GM23338 (cell line): ENCODE measurements around the gene BACE2.

Experiments
- EZH2 ChIP-seq: fragments of 200-600 bp; sonication (generic); IDR thresholded peaks from one replicate; pipeline ENCODE4 v1.8.0; 2017; ENCODE audit warnings: antibody characterized with exemption, mild to moderate bottlenecking, low read depth; ENCODE audit not compliant: unreplicated experiment
- EZH2phosphoT487 ChIP-seq: fragments of 200-600 bp; sonication (generic); IDR thresholded peaks from one replicate; pipeline ENCODE4 v1.8.1; 2018; ENCODE audit warnings: antibody characterized with exemption; ENCODE audit not compliant: unreplicated experiment
- POLR2AphosphoS5 ChIP-seq: IDR thresholded peaks from 2 replicates; pipeline ENCODE4 v1.6.1; 2016; ENCODE audit warnings: antibody characterized with exemption, low read depth
- ZNF331 ChIP-seq: fragments of 250-450 bp; sonication (Bioruptor Pico); IDR thresholded peaks from 2 replicates; pipeline ENCODE4 v1.5.0; 2020; ENCODE audit warnings: low read depth, mild to moderate bottlenecking, moderate library complexity
- TF ChIP-seq, protein P1 (sequence below): IDR thresholded peaks from one replicate; pipeline ENCODE4 v1.6.1; 2018; ENCODE audit warnings: antibody characterized with exemption; ENCODE audit not compliant: unreplicated experiment
- TF ChIP-seq, protein P2 (sequence below), 2 experiments: fragments of 200-600 bp in 1 of 2; sonication (generic) in 1 of 2; conservative IDR thresholded peaks; 2 replicates each; pipeline versions ENCODE4 v1.5.1 to v1.6.1; 2016 to 2017; ENCODE audit warnings: antibody characterized with exemption in 2 of 2, low read depth in 2 of 2, mild to moderate bottlenecking in 2 of 2, moderate library complexity in 1 of 2
- TF ChIP-seq, protein P3 (sequence below): IDR thresholded peaks from 2 replicates; pipeline ENCODE4 v1.6.1; 2016; ENCODE audit warnings: antibody characterized with exemption

DNA sequence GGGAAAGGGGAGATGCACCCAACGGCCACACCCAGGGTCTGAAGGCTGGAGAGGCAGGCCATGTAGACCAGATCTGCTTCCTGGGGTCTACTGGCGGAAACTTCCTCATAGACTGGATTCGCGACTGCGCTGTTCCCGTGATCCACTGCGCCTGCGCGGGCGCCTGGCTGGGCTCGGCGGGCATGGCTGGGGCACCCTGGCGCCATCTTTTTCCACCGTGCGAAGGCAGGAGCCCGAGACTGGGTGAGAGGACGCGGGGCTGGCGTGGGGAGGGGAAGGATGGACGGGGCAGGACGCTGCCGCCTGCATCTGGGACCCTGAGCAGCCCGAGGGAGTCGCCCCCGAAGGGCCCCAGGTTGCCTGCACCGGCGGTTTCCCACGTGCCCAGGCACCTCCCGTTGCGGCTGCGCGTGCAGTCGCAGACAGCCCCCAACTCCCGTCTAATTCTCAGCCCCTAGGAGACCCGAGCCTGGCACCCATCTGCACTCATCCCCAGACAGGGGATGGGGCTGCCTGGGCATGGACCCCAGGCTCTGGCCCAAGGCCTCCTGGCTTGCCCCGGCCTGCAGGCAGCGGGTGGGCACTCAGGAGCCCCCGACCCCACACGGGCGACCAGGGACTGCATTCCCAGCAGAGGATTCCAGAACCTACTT is 136.2 kb downstream of the BACE2 start:
- TF ChIP-seq, protein P1, sequence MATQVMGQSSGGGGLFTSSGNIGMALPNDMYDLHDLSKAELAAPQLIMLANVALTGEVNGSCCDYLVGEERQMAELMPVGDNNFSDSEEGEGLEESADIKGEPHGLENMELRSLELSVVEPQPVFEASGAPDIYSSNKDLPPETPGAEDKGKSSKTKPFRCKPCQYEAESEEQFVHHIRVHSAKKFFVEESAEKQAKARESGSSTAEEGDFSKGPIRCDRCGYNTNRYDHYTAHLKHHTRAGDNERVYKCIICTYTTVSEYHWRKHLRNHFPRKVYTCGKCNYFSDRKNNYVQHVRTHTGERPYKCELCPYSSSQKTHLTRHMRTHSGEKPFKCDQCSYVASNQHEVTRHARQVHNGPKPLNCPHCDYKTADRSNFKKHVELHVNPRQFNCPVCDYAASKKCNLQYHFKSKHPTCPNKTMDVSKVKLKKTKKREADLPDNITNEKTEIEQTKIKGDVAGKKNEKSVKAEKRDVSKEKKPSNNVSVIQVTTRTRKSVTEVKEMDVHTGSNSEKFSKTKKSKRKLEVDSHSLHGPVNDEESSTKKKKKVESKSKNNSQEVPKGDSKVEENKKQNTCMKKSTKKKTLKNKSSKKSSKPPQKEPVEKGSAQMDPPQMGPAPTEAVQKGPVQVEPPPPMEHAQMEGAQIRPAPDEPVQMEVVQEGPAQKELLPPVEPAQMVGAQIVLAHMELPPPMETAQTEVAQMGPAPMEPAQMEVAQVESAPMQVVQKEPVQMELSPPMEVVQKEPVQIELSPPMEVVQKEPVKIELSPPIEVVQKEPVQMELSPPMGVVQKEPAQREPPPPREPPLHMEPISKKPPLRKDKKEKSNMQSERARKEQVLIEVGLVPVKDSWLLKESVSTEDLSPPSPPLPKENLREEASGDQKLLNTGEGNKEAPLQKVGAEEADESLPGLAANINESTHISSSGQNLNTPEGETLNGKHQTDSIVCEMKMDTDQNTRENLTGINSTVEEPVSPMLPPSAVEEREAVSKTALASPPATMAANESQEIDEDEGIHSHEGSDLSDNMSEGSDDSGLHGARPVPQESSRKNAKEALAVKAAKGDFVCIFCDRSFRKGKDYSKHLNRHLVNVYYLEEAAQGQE: no peak
- TF ChIP-seq, protein P2, sequence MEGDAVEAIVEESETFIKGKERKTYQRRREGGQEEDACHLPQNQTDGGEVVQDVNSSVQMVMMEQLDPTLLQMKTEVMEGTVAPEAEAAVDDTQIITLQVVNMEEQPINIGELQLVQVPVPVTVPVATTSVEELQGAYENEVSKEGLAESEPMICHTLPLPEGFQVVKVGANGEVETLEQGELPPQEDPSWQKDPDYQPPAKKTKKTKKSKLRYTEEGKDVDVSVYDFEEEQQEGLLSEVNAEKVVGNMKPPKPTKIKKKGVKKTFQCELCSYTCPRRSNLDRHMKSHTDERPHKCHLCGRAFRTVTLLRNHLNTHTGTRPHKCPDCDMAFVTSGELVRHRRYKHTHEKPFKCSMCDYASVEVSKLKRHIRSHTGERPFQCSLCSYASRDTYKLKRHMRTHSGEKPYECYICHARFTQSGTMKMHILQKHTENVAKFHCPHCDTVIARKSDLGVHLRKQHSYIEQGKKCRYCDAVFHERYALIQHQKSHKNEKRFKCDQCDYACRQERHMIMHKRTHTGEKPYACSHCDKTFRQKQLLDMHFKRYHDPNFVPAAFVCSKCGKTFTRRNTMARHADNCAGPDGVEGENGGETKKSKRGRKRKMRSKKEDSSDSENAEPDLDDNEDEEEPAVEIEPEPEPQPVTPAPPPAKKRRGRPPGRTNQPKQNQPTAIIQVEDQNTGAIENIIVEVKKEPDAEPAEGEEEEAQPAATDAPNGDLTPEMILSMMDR (conservative IDR thresholded peaks at IDR 0.05; ENCODE audit: low read depth in 2 of 2): no peak
- TF ChIP-seq ZNF331 (CRISPR knock-in tag) (no peak), EZH2phosphoT487 (no peak), POLR2AphosphoS5 (no peak), EZH2 (no peak)
- TF ChIP-seq, protein P3, sequence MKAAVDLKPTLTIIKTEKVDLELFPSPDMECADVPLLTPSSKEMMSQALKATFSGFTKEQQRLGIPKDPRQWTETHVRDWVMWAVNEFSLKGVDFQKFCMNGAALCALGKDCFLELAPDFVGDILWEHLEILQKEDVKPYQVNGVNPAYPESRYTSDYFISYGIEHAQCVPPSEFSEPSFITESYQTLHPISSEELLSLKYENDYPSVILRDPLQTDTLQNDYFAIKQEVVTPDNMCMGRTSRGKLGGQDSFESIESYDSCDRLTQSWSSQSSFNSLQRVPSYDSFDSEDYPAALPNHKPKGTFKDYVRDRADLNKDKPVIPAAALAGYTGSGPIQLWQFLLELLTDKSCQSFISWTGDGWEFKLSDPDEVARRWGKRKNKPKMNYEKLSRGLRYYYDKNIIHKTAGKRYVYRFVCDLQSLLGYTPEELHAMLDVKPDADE: no peak
